Activated effector memory CD4-positive, alpha-beta T cell treated with Interleukin-2 at 50 U/mL for 16 hours (primary cell): ENCODE measurements around the gene KRT20.
"Not testable (repeated sequence)": the region's sequence is repeated elsewhere in the genome, so short reads cannot be mapped to it uniquely, and the experiment has no call there.

Source experiments
- DNase-seq: peaks from one replicate; pipeline ENCODE4 v3.0.0-alpha.2; 2020

Gene KRT20

DNA sequence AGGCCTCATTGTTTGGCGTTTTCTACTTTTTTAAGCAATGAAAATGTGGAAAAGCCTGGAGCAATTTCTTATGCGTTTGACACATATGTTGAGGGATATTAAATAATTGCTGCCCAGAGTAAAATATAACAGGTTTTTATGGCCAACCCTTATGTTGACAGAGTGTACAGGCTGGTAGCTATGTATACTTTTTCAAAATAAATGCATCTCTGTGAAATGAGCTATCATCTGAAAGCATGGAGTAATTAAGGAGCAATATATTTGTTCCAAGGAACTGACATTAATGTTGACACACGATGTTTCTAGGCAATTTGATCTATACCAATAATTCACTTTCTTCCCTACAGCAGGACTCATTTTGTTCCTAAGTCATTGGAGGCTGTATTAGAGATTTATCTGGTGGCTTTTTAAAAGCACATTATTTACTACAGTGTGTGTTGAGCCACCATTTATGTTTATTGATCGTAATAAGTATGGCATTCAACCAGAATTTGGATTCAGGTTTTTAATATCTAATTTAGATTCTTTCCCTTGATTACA lies 11.9 kb upstream of the KRT20 start:
- no peak for DNase-seq

DNA sequence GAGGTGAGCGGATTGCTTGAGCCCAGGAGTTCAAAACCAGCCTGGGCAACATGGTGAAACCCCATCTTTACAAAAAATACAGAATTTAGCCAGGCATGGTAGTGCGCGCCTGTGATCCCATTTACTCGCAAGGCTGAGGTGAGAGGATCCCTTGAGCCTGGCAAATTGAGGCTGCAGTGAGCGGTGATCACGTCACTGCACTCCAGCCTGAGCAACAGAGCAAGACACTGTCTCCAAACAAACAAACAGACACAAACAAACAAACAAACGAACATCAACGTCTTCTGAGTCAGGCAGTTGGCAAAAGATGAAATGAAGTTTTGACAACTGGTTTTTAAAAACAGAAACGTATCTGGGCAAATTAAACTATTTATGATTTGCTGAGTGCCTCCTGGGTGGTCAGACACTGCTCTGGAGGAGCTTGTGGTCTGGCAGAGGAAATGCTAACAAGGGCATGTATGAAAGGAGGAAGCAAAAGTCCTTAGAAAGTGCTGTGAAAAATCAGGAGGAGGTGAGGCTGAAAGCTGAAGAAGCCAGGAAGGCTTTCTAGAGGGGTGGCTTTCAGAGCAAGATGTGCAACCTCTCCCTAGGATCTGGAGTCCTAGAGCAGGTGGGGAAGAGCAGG lies 10.2 kb upstream of the KRT20 start:
- no peak for DNase-seq

- DNase-seq, result no peak
Measured at GRCh38 chr17:40888196-40888720, 3.2 kb upstream of the KRT20 start.

DNA sequence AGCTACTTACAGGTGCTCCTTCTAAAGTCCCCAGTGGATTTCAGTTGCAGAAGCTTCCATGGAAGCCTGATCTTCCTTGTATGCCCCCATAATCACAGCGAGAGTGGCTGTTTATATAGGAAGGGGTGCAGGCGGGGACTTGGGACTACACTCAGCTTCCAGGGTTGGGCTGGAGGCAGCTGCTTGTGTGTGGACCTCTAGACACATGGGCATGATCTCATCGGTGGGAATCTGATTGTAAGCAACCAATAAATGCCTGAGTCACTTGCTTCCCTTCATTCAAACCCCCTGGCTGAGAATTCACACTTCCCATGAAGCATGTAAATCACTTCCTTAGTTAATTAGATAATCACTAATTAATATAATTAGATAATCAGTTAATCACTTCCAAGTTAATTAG lies 1.0 kb upstream of the KRT20 start:
- no peak for DNase-seq

- no peak for DNase-seq
Measured at GRCh38 chr17:40883626-40884334, 1.3 kb downstream of the KRT20 start.

DNA sequence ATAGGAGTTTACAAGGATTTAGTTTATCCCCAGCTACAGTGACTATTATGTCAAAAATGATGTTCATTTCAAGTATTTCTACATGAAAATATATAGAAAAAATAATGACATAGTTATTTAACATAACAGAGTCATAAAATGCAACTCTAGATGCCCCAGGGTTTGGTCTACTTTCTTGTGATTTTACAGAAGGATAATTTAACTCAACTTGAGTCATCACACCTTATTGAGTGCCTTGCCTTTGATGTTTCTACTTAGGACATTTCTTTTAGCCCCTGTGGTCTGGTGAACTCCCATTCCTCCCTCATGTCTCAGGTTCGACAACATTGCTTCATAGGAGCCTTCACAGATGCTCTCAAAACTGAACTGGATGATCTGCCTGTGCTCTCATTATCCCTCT lies 2.0 kb downstream of the KRT20 start:
- DNase-seq, result no peak

- no peak for DNase-seq
Measured at GRCh38 chr17:40879026-40879425, 6.0 kb downstream of the KRT20 start.

- DNase-seq, result no peak
Measured at GRCh38 chr17:40878044-40878443, 7.0 kb downstream of the KRT20 start.

GRCh38 chr17:40873801-40874200 lies 11.2 kb downstream of the KRT20 start:
- no peak for DNase-seq

- DNase-seq, result no peak
Measured at GRCh38 chr17:40873255-40873654, 11.8 kb downstream of the KRT20 start.

GRCh38 chr17:40872416-40872815 lies 12.6 kb downstream of the KRT20 start:
- no peak for DNase-seq

- DNase-seq, result no peak
Measured at GRCh38 chr17:40871316-40871715, 13.7 kb downstream of the KRT20 start.

DNA sequence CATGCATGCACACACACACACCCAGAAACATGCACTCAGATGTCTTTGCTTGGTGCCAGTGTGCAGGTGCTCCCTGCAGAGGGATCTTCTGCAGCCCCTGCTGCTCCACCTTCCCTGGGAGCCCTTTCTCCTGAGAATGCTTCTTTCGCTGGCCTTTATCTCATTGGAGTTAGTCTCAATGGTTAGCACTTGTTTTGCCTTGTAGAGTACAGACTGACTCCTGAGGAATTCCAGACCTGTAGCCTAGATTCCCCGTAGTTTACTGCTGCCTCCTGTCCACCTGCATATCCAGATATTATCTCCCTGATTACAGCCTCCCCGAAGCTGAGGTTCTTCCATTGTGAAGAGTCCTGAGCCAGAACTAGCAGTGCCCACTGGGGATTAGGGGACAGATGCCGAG lies 14.9 kb downstream of the KRT20 start:
- DNase-seq, result no peak

DNA sequence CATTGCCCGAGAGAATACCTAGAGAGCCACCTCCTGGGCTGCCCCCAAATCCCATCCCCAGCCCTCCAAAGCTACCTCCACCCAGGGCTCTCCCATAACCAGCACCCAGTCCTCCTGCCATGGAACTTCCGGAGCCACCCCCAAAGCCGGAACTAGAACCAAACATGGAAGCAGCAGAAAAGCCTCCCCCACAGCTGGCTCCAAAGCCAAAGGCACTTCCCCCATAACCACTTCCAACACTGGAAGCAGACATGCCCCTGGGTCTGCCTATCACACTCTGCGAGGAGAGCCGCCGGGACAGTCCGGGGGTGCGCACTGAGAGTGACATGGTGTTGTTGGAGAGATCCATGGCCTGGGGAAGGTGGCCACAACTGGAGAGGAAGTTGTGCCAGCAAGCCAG lies 18.2 kb downstream of the KRT20 start, which contains the start of gene KRT12:
TSS of gene KRT12 (minus strand) at position 386 of the 400 bp plus-strand sequence. CDS start at position 349, 37 bp downstream.
- no peak for DNase-seq

GRCh38 chr17:40864661-40865390 lies 20.2 kb downstream of the KRT20 start:
- no peak for DNase-seq

- DNase-seq, result no peak
Measured at GRCh38 chr17:40862985-40863733, 21.9 kb downstream of the KRT20 start.

GRCh38 chr17:40859536-40859935 lies 25.5 kb downstream of the KRT20 start:
- no peak for DNase-seq

DNA sequence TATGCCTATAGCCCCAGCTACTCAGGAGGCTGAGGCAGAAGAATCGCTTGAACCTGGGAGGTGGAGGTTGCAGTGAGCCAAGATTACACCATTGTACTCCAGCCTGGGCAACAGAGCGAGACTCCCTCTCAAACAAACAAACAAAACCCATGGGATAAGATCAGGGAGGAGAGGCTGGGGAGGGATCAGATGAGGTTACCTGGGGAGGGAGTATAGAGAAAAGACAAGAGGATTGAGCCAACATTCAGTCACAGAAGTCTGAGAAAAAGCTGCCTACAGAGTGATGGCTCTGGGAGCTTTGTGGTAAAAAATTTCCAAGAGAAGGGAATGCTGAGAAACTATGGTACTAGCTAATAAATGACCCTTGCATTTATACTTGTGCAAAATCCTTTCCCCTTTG lies 26.4 kb downstream of the KRT20 start:
- DNase-seq, result not testable (repeated sequence)

GRCh38 chr17:40857535-40857934 lies 27.5 kb downstream of the KRT20 start:
- no peak for DNase-seq

DNA sequence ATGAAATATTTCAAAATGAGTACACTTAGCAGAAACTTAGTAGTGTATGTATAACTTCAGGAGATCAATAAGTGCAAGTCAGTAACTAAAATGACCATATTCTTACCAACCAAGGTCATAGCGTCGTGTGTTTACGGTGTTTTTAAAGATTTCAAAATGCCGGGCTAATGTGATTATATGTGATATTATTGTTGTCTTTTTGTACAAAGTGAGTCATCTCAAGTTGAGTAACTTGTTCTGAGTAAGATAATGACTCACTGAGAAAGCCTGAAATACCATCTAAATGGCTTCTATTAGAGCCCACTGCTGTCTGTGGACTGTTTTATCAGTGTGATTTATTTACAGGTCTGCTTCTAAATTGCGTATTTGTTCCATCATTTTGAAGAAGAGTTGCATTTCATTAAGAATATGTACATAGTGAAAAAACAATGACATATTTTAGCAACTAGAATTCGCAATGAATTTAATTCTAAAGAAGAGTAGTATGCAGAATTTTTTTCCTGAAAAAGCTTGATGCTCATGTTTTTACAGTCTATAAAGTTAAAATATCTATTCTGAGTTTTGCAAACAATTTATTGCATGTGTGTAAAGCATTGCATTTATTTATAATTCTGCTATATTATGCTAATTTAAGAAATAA lies 30.7 kb downstream of the KRT20 start:
- DNase-seq, result no peak

DNA sequence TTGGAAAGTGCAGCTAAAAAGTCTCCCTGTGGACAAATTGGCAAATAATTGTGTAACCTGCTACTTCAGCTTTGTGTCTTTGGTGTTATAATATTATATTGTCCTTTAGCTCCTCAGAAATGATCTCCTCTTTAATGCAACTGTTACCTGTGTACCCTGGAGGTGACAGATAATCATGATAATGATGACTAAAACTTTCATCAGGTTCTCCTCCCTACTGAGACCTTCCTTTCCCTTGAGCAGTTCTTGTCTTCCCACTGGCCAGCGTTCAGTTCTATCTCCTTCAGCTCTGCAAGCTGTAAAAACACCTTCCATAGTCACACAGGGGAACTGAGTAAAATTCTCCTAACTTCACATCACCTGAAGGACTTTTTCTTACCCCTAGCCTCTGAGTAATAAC lies 32.7 kb downstream of the KRT20 start:
- DNase-seq, result no peak

- no peak for DNase-seq
Measured at GRCh38 chr17:40850293-40850972, 34.6 kb downstream of the KRT20 start.
